ENCODE results near the gene LDB1. TPM values are rescaled to one million over a fixed set of nuclear protein-coding genes. Genes with fewer than 3 reads are reported as not detected.

LDB1 gene
- total and polyA plus RNA-seq, 11 donors, result 29.5 to 63.2 (median 45.7) TPM

GRCh38 chr10:102153093-102153620 is 33.0 kb upstream of the LDB1 start:
- DNase-seq (no peak), ATAC-seq (no peak)
- intact Hi-C loops (cut with DNase I), result loop anchor here in 2 of 10 donors (2.0 kb wide), 1 partner anchor 20 kb away; the partner anchor contains the start of gene PPRC1 (in 2 of the 2)
- Histone ChIP-seq H3K4me1 (peaks cover 4 to 42% (median 15%) of the 10 kb centered on the region in 12 donors), H3K4me3 (peak overlapping the region; percentile 55 to 91 (median 82)), H3K27ac (peak overlapping the region in 8 of 12 donors; percentile 85 to 92 (median 88)), H3K36me3 (peaks cover 3 to 61% (median 54%) of the 10 kb centered on the region in 9 donors), H3K27me3 (no peaks in the 10 kb centered on the region), H3K9me3 (no peaks in the 10 kb centered on the region)
- TF ChIP-seq CTCF (IDR thresholded peaks at IDR 0.05), result no peak
- no peak for TF ChIP-seq POLR2A (IDR thresholded peaks at IDR 0.05)
- 37 to 42% (median 39%) methylated on average over 5 of the region's 5 CpGs for WGBS, 4 donors

GRCh38 chr10:102152545-102152890 is 32.4 kb upstream of the LDB1 start:
- ATAC-seq, result peak; percentile 1 to 28 (median 12)
- Histone ChIP-seq H3K27me3 (no peaks in the 10 kb centered on the region), H3K4me3 (peak overlapping the region; percentile 55 to 91 (median 82)), H3K4me1 (peaks cover 4 to 42% (median 15%) of the 10 kb centered on the region in 12 donors), H3K27ac (peak overlapping the region in 11 of 12 donors; percentile 78 to 92 (median 87)), H3K9me3 (no peaks in the 10 kb centered on the region), H3K36me3 (peaks cover 3 to 61% (median 54%) of the 10 kb centered on the region in 9 donors)
- intact Hi-C loops (cut with DNase I), result loop anchor here in 5 of 10 donors (1.0 to 2.0 kb wide), 4 partner anchors 19 to 97 kb away; partner anchors contain the start of gene PPRC1 (in 4 of the 5)
- DNase-seq, result no peak
- 0 to 1% (median 1%) methylated on average over 9 to 19 of the region's 19 CpGs for WGBS, 4 donors
- no peak for TF ChIP-seq POLR2A (IDR thresholded peaks at IDR 0.05)
- TF ChIP-seq CTCF (IDR thresholded peaks at IDR 0.05), result no peak

GRCh38 chr10:102151774-102152544 is 31.8 kb upstream of the LDB1 start, which contains the start of gene NOLC1:
Gene NOLC1 (plus strand): TSS chr10:102152389. CDS start chr10:102152411, 22 bp downstream.
- no peaks in the 10 kb centered on the region for H3K27me3 ChIP-seq
- peak within 1 kb of the TSS; percentile 41 to 92 (median 86) for H3K27ac ChIP-seq
- no peak for TF ChIP-seq CTCF (IDR thresholded peaks at IDR 0.05)
- TF ChIP-seq POLR2A (IDR thresholded peaks at IDR 0.05), result peak in 1 of 2 donors; percentile 83
- no peaks in the 10 kb centered on the region for H3K9me3 ChIP-seq
- peaks cover 3 to 61% (median 54%) of the 10 kb centered on the region in 9 donors for H3K36me3 ChIP-seq
- peaks cover 4 to 42% (median 15%) of the 10 kb centered on the region in 12 donors for H3K4me1 ChIP-seq
- intact Hi-C loops (cut with DNase I), result loop anchor here in 6 of 10 donors (1.0 to 2.0 kb wide), 4 partner anchors 19 to 97 kb away; partner anchors contain the start of gene PPRC1 (in 5 of the 6)
- DNase-seq (peak; percentile 98 to 99 (median 99)), ATAC-seq (peak; percentile 98 to 99 (median 99))
- peak within 1 kb of the TSS; percentile 55 to 91 (median 82) for H3K4me3 ChIP-seq
- WGBS, 4 donors, result 3 to 12% (median 5%) methylated on average over 21 to 59 of the region's 59 CpGs

All from heart left ventricle (tissue), 16 donors.